ENCODE measurements around the gene CBFB. TPM values are rescaled to one million over a fixed set of nuclear protein-coding genes. Genes with fewer than 3 reads are reported as not detected.

The CBFB gene
- total RNA-seq, 1 donor from 2014 or later: 23.1 TPM

DNA sequence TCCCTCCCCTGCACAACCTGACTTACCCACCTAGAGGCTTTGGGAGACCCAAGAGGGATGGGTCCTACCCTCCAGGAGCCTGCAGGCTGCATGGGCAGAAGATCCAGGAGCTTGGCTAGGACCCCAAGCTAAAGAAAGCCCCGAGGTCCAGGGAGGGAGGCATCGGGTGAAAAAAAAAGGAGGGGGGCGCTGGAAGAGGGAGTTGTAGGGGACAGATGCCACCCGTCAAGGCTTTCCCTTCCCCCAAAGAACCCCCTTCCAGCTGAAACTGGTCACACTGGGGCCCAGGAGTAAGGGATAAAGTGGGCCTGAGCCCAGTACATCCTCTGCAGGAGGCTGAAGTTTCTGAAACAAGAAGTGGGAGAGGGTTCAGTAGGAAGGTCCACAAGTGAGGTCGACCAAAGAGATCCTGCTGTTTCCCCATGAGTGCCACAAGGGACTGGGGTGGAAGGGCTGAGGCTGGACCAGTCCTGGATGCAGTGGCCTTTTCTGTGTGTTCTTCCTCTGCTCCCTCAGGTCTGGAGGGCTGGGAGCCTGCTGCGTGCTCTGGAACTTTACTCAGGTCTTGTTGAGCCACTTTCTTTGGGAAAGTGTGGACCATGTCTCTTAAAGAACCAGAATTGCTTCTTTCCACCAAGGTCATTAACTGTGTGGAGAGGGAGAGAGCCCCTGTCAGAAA lies 14.2 kb upstream of the CBFB start:
- intact Hi-C loops (cut with DNase I): no loop called here
- DNase-seq (no peak), ATAC-seq (ENCODE audit: poor library complexity) (no peak)

DNA sequence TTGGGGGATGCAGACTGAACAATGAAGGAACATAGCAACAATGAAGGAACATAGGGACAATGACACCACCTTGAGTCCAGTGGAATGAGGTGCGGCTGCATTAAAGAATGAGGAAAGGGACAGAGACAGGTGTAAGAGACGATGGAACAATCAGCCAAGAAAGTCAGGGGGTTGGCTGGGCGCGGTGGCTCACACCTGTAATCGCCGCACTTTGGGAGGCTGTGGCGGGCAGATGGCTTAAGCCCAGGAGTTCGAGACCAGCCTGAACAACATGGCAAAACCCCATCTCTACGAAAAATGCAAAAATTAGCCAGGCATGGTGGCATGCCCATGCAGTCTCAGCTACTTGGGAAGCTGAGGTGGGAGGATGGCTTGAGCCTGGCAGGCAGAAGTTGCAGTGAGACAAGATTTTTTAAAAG lies 13.6 kb upstream of the CBFB start:
- intact Hi-C loops (cut with DNase I): no loop called here
- DNase-seq: no peak
- ATAC-seq (ENCODE audit: poor library complexity): no peak

DNA sequence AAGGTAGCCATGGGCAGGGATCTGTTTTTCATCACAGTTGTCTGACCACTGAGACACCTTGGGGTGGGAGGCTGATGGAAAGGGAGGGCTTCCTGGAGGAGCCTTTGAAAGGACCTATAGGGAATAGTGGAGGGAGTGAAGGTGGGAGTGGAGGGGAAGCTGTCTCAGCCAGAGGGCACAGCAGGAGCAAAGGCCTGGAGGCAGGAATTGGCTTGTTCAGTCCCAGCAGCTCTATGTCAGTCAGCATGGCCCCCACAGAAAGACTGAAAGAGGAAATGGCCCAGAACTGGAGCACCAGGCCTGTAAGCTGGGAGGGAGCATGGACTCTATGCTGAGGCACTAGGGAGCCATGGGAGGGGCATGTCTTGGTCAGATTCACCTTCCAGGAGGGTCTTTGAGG lies 12.8 kb upstream of the CBFB start:
- intact Hi-C loops (cut with DNase I): no loop called here
- no peak for ATAC-seq (ENCODE audit: poor library complexity)
- DNase-seq: no peak

DNA sequence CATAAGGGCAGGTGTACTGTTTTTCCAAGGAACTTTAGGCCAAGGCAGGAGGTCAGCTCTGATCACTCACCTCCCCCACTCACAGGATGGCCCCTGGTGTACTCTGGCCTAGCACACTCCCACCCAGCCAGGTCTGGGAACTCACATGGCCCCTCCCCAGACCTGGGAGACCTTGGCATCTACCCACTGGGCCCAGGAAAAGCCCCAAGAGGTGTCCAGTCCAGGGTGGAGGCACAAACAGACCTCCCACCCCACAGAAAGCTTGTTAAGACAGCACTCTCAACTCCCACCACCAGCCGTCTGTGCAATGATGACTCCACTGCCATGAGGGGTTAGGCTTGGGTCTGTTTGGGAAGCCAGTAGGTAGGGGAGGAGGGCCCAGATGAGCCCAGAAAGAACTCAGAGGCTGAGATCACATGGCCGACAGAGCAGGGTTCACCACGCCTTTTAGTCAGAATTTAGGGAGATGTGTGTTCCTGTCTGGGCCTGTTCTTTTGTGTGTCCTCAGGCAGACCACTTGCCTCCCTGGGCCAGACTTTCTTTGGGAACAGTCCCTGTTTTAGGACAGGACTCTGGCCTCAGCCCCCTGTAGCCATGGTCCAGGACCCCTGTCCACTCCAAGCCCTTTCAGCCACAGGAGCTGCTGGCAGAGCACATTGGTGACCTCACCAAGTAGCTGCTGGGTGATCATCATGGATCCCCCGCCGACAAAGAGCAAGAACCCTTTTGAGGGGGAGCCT lies 12.1 kb upstream of the CBFB start:
- intact Hi-C loops (cut with DNase I): no loop called here
- no peak for ATAC-seq (ENCODE audit: poor library complexity)
- no peak for DNase-seq

DNA sequence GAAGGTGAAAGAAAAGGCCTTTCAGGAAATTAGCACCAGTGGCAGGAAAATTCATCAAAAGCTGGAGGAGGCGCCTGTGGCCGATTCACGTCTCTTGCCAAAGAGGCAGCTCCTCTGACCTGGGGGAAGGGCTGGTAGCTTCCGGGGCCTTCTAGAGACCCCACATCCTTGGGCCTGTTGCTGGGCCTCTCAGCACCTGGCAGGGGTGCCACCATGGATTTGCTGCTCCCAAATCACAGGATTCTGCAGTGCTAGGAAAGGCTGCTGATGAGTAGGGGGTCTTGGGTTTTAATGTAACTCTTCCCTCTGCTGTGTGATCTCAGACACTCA lies 11.6 kb upstream of the CBFB start:
- intact Hi-C loops (cut with DNase I): no loop called here
- ATAC-seq (ENCODE audit: poor library complexity) (no peak), DNase-seq (no peak)

DNA sequence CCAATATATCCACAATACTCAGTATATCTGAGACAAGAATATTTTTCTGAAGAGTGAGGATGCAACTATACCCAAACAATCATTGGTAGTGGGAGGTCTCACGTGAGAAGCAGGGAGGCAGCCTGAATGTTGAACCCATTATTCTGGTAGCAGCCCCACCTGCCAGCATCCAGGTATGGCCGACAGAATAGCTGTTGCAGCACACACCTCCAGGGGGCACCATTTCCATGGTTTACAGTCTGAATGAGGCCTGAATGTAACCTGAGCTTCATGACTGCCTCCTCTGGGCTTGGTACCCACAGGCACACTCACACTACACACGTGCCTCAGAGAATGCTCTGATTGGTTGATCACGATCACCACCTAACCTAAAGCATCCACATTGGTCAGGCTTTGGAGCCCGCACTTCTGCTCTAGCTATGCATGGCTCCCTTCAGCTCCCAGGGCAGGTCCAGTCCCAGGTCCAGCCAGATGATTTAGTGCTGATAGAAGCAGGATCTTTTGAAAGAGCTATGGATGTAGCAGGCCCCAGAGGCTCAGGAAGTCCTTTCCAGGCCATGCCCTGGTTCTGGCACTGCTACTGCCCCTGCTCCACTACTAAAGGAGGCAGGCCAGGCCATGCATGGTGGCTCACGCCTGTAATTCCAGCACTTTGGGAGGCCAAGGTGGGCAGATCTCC lies 11.0 kb upstream of the CBFB start:
- intact Hi-C loops (cut with DNase I): no loop called here
- ATAC-seq (ENCODE audit: poor library complexity) (no peak), DNase-seq (peak; percentile 55)

DNA sequence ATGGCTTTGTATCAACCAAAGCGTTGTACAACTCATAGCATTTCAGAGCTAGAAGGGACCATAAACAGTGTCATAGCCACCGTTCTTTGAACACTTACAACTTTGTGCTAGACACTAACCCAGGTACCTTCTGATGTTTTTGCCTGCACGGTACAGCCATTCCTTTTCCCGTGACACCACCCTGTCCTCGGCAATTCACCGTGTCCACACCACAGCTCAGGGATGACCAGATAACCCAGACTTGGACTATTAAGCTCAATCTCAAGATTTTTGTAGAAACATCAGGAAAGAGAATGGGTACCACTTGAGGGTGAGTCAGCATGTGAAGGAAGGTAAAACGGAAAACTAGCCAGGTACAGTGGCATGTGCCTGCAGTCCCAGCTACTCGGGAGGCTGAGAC lies 9.8 kb upstream of the CBFB start:
- DNase-seq (no peak), ATAC-seq (ENCODE audit: poor library complexity) (no peak)
- intact Hi-C loops (cut with DNase I): no loop called here

DNA sequence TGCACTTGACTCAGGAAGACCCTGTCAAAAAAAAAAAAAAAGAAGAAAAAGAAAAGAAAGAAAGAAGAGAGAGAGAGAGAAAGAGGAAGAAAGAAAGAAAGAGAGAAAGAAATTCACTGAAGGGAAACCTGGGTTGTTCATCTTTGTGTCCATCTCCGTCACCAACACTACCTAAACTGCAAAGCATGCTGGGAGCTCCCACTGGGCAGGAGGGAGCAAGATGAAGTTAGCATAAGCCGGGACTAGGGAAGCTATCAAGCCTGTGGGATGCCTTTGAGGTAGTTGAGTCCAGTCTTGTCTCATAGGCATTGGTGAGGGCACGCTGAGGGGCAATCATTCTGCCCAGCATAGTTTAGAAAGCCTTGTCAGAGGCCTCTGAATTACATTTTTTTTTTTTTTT lies 7.6 kb upstream of the CBFB start:
- no peak for DNase-seq
- intact Hi-C loops (cut with DNase I): no loop called here
- ATAC-seq (ENCODE audit: poor library complexity): no peak

DNA sequence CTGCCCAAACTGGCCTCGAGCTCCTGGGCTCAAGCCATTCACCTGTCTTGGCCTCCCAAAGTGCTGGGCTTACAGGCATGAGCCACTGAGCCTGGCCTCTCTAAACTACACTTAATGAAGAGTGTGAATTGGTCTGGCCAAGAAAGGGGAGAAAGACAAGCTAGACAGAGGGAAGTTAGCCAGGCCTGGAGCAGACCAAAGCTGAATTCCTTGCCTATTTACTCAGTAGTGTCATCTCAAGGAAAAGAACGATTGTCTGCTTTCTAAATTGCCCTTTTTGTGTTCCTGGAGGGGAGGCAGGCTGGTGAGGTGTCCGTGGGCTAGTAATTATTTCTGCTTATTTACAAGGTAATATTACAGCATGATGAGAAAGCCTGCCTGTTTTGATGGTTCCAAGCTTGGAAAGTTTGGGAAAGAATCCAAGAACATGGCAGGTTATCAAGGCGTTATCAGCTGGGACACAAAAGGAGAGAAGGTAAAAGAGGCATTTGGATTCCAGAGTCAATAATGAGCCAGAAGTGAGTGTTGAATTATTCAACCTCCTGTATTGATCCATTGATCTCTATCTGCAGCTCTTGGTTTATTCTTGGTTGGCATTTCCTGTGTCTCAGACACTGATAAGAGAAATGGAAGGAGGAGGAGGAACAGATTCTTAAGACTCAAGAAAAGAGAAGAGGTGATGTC lies 6.3 kb upstream of the CBFB start:
- no peak for DNase-seq
- no peak for ATAC-seq (ENCODE audit: poor library complexity)

DNA sequence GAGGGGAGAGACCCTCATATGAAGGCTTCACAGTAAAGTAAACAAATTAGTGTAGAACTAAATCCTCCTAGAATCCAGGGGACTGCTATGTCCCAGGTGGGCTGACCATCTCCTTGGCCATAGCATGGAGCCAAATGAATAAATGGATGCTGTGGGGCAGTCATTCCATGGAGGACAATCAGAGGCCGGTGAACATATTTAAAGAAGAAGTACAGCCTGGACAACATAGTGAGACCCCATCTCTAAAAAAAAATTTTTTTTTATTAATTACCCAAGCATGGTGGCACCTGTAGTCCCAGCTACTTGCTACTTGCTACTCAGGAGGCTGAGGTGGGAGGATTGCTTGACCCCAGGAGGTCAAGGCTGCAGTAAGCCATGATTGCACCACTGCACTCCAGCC lies 5.3 kb upstream of the CBFB start:
- ATAC-seq (ENCODE audit: poor library complexity) (no peak), DNase-seq (no peak)
- intact Hi-C loops (cut with DNase I): no loop called here

More for the DNA sequence above, 6.3 kb upstream of the CBFB start:
- intact Hi-C loops (cut with DNase I): no loop called here

DNA sequence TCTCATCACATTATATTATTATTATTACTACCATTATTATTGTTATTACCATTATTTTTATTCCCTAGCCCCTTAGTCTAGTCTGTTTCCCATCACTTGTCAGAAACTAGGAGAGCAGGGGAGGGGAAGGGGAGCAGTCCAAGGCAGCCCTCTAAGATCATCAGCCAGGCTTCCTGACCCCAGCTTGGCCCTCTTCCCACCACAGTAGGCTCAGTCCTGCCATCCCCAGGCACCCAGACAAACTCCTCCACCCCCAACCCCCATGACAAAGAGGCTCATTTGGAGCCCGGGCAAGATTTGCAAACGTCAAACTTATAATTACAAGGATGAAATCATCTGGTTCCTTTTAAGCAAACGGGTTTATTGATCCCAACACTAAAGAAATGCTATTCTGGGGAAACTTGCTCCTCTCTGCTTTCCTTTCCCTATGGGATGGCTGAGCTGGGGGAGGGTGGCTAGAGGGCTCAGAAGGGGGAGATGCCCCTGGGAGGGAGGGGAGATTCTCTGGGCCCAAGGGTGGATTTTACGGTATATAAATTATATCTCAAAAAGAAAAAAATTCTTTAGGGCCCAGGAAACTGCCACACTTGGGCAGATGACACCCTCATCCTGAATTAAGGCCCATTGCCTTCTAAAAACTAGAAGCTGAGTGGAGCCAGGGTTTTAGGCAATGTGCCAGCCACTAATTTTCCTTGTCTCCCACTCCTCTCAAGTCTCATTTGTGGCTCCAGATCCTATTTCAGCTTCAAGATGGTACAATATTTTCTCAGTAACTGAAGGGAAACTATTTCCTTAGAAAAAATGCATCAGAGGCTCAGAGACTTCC lies 4.4 kb upstream of the CBFB start:
- ATAC-seq (ENCODE audit: poor library complexity): no peak
- intact Hi-C loops (cut with DNase I): no loop called here
- no peak for DNase-seq

DNA sequence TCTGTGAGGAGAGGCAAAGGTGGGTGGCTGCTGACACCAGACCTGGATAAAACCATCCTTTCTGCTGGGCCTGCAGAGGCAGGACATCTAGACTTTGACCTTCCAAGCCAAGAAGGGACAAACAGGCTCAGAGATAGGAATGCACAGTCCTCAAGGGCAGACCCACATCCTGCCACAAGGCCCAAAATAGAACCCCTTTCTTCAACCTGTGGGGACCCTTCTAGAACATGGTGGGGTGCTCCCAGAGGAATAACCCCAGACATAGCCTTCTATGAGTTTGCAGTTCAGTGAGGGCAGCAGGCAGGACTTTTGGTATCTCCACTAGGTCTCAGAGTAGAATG lies 3.8 kb upstream of the CBFB start:
- intact Hi-C loops (cut with DNase I): no loop called here
- no peak for DNase-seq
- ATAC-seq (ENCODE audit: poor library complexity): no peak

DNA sequence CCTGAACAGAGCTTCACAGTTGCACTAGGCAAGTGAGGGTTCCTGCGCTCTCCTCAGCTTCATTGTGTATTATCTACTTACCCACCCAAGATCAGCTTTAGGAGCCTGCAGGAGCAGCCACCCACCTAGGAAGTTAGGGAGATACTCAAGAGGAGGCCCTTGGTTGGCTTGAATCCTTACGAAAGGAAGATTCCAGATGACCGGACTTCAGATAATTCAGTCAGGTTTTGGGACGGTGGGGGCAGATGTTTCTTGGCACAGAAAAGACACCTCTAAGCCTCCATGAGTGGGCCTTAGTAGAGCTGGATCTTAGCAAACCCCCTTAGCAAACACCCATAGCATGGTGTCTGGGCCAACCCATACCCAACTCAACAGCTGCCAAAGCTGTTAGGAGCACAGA lies 2.4 kb upstream of the CBFB start:
- no peak for DNase-seq
- no peak for ATAC-seq (ENCODE audit: poor library complexity)
- intact Hi-C loops (cut with DNase I): no loop called here

DNA sequence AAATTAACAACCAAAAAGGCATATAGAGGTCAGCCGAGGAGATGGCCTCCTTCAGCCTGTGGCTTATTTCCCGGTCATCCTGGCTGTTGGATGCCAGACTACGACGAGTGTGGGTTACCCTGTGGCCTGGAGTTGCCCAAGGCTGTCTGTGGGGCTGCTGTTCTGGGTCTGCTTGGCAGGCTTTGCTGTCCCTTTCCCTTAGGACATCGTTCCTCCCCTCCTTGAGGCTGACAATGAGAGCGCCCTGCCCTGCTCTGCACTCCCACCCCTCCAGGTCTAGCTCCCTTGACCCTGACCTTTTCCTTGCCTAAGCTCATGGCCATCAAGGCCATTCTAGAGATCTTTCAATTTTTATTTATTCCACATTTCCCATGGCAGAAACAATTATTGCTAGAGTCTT lies 1.9 kb upstream of the CBFB start:
- intact Hi-C loops (cut with DNase I): no loop called here
- no peak for ATAC-seq (ENCODE audit: poor library complexity)

DNA sequence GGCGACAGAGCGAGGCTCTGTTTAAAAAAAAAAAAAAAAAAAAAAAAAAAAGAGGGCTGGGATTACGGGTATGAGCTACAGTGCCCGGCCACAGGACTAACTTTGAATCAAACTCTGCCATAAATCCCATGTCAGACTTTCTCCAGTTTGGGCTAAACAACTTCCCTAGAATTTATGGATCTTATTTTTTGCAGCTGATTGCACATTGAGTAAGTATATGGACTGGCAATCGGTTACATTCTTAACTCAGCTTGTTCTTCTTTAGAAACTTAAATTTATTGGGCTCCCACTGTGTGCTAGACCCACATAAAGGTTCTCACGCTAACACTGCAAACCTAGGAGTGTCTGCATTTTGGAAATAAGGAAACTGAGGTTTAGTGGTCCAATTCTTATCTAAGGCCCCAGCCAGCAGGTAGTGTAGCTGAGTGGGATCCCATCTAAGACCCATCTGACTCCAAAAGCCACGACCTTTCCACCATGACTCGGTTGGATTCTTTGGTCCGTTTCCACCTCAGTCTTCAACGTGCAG lies 718 bp upstream of the CBFB start:
- ATAC-seq (ENCODE audit: poor library complexity): peak; percentile 1
- intact Hi-C loops (cut with DNase I): no loop called here
- no peak for DNase-seq

More for the DNA sequence above, 1.9 kb upstream of the CBFB start:
- DNase-seq: no peak

DNA sequence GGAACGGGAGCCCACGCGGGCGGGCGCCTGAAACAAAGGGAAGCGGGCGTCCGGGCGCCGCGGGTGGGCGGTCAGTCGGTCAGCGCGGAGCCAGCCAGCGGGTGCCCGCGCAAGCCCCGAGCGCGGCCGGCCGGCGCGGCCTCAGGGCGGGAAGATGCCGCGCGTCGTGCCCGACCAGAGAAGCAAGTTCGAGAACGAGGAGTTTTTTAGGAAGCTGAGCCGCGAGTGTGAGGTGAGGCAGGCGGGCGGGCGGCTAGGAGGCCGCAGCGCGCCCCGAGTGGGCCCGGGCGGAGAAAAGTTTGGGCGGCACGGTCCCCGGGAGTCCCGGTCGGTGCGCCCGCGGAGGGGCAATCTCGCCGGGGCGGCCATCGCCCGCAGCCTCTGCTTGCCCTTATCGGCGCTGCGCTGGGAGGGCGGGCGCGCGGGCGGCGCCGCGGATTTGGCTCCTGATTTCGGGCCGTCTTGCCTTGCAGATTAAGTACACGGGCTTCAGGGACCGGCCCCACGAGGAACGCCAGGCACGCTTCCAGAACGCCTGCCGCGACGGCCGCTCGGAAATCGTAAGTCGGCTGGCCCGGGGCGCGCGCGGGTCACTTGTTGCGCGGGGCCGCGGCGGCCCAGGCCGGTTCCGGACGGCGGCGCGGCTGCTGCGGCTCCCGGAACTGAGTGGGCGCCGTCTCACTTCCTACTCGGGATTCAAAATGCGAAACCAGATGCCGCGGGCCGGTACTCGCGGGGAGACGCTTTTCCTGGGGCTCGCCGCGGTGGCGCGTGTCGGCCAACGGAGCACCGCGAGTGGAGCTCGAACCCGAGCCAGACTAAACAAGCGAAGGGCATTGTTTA lies 526 bp downstream of the CBFB start:
- intact Hi-C loops (cut with DNase I): no loop called here

DNA sequence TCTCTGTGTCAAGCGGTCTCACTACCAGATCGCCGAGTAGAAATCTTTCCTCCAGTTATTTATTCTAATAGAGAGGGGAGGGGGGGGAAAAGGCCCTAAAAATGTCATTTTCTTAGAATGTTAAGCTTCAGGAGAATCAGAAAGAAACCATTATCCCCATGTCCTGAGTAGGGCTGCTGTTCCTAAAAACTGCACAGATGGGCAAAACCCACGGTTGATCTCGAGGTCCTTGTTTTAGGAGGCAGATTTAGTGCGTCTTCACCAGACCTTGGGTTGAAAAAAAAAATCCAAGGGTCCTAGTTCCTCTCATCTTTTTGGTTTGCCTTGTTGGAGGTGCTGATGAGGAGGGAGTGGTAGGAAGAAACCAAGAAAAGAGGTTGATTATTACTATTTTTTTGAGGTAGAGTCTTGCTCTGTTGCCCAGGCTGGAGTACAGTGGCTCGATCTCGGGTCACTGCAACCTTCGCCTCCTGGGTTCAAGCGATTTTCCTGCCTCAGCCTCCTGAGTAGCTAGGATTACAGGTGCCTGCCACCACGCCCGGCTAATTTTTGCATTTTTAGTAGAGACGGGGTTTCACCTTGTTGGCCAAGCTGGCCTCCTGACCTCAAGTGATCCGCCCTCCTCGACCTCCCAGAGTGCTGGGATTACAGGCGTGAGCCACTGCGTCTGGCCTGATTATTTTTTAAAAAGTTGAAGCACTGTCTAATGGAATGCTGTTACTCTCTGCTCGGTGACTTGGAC lies 1.4 kb downstream of the CBFB start:
- ATAC-seq (ENCODE audit: poor library complexity) (no peak), DNase-seq (no peak)
- intact Hi-C loops (cut with DNase I): no loop called here

More for the DNA sequence above, 526 bp downstream of the CBFB start:
- DNase-seq: peak; percentile 84
- peak; percentile 74 for ATAC-seq (ENCODE audit: poor library complexity)

All from Right ventricle myocardium superior (tissue), 1 donor.